Measurements from ENCODE around the gene ANGPT4.

The ANGPT4 gene

DNA sequence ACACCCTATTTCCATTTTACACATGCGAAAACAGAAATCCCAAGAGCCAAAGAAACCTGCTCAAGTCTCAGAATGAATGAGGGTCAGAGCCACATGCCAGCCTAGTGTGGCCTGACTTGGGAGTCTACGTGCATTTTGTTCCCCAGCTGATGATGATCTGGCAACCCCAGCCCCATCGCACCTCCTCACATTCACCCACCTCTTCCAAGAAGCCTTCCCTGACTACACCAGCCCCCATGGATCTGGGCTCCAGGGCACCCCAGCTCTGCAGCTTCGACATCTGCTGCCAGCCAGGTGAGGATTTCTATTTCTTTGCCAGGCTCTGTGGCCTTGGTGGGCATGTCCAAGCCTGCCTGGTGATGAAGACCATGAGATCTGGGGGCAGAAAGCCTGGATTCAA lies 41.0 kb downstream of the ANGPT4 start:
- Histone ChIP-seq H3K27ac (no peak overlapping the region), H3K9me3 (ENCODE audit: severe bottlenecking) (no peaks in the 10 kb centered on the region), H3K27me3 (ENCODE audit: insufficient read depth, low read depth, severe bottlenecking) (no peaks in the 10 kb centered on the region), H3K4me3 (ENCODE audit: low read depth, low read length) (no peak overlapping the region), H3K36me3 (no peaks in the 10 kb centered on the region)
- TF ChIP-seq CTCF (IDR thresholded peaks at IDR 0.05; ENCODE audit: low read depth, low read length): no peak
- DNase-seq: no peak

DNA sequence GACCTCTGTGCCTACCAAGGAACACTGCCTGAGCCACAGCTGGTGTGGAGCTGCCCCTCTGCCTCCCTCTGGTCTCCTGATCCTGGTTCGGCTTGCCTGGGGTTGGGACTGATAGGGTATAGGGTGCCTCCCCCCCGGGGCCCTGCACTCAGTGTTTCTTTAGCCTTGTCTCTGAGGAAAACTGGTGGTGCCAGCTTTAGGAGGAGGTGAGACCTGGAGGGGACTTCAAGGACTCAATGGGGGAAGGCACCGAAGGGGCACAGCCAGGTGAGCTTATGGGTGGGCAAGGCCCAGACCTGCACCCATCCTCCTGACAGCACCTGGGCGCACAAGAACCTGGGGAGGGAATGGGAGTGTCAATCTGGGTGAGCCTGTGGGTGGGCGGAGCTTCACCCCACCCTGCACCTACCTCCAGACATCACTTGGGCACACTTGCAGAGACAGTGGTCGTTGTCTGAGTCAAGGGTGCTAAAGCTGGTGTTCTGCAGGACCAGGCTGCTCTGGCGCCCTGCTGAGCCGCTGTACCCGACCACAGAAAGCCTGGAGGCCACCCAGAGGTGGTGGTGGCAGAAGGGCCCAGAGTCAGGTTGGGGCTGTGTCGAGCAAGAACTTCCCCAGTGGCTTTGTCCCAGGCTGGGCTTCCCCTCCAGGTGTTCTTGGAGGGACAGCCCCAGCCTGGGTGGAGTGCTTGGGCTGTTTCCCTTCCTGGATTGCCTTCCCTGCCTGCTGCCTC lies 42.1 kb downstream of the ANGPT4 start:
- no peak overlapping the region for H3K4me3 ChIP-seq (ENCODE audit: low read depth, low read length)
- no peaks in the 10 kb centered on the region for H3K27me3 ChIP-seq (ENCODE audit: insufficient read depth, low read depth, severe bottlenecking)
- peak overlapping the region; percentile 62 for H3K27ac ChIP-seq
- no peak for DNase-seq
- no peaks in the 10 kb centered on the region for H3K36me3 ChIP-seq
- no peak for TF ChIP-seq CTCF (IDR thresholded peaks at IDR 0.05; ENCODE audit: low read depth, low read length)
- H3K9me3 ChIP-seq (ENCODE audit: severe bottlenecking): no peaks in the 10 kb centered on the region

- peak; percentile 76 for TF ChIP-seq CTCF (IDR thresholded peaks at IDR 0.05; ENCODE audit: low read depth, low read length)
- H3K27ac ChIP-seq: peak overlapping the region; percentile 62
- H3K36me3 ChIP-seq: no peaks in the 10 kb centered on the region
Measured at GRCh38 chr20:872855-873520, 43.1 kb downstream of the ANGPT4 start.

DNA sequence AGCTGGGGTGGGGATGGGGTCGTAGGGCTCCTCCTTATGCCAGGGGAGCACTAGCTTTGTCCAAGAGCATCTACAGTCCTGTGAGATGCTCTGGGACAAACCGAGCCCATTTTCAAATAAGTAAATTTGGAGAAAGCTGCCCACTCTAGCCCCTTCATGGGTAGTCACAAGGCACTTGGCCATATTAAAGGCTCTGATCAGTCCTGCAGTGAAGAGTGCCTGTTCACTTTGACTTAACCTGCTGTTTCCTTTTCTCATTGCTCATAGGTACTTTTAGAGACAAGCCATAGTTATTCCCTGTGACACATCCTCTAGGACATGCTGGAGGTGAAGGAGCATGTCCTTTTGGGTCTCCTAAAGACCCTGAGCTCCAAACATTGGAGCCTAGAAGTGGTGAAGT lies 44.2 kb downstream of the ANGPT4 start:
- Histone ChIP-seq H3K27ac (peak overlapping the region; percentile 53), H3K9me3 (ENCODE audit: severe bottlenecking) (no peaks in the 10 kb centered on the region), H3K36me3 (no peaks in the 10 kb centered on the region), H3K4me3 (ENCODE audit: low read depth, low read length) (no peak overlapping the region), H3K27me3 (ENCODE audit: insufficient read depth, low read depth, severe bottlenecking) (no peaks in the 10 kb centered on the region)
- no peak for DNase-seq
- TF ChIP-seq CTCF (IDR thresholded peaks at IDR 0.05; ENCODE audit: low read depth, low read length): no peak

More at GRCh38 chr20:872855-873520, 43.1 kb downstream of the ANGPT4 start:
- H3K4me3 ChIP-seq (ENCODE audit: low read depth, low read length): no peak overlapping the region
- H3K9me3 ChIP-seq (ENCODE audit: severe bottlenecking): no peaks in the 10 kb centered on the region
- DNase-seq: peak; percentile 74
- H3K27me3 ChIP-seq (ENCODE audit: insufficient read depth, low read depth, severe bottlenecking): no peaks in the 10 kb centered on the region

- peak; percentile 65 for DNase-seq
- no peaks in the 10 kb centered on the region for H3K9me3 ChIP-seq (ENCODE audit: severe bottlenecking)
- H3K4me3 ChIP-seq (ENCODE audit: low read depth, low read length): no peak overlapping the region
- TF ChIP-seq CTCF (IDR thresholded peaks at IDR 0.05; ENCODE audit: low read depth, low read length): no peak
- no peaks in the 10 kb centered on the region for H3K27me3 ChIP-seq (ENCODE audit: insufficient read depth, low read depth, severe bottlenecking)
- H3K27ac ChIP-seq: peak overlapping the region; percentile 32
- H3K36me3 ChIP-seq: no peaks in the 10 kb centered on the region
Measured at GRCh38 chr20:871436-871835, 44.7 kb downstream of the ANGPT4 start.

Measured in WERI-Rb-1 (cell line).